H9 (cell line): Measurements from ENCODE around the gene FRMD1. TPM values are rescaled to one million over a fixed set of nuclear protein-coding genes. Genes with fewer than 3 reads are reported as not detected.

Source experiments
- DNase-seq: peaks from one replicate; pipeline ENCODE4 v3.0.0-alpha.2; 2017
- H2AFZ ChIP-seq: one replicate; pipeline ENCODE4 v1.6.1; 2013; ENCODE audit warnings: mild to moderate bottlenecking, low read length, control low read depth, moderate library complexity
- H2AK5ac ChIP-seq: 2 replicates; pipeline ENCODE4 v1.6.1; 2013; ENCODE audit warnings: low read length, control low read depth, mixed read lengths; ENCODE audit not compliant: insufficient read length
- H2BK120ac ChIP-seq: one replicate; pipeline ENCODE4 v1.6.1; 2013; ENCODE audit warnings: low read depth, mild to moderate bottlenecking, low read length, control low read depth, inconsistent platforms; ENCODE audit not compliant: poor library complexity, severe bottlenecking
- H2BK12ac ChIP-seq: 2 replicates; pipeline ENCODE4 v1.6.1; 2013; ENCODE audit warnings: low read length, control low read depth, mixed read lengths, low read depth; ENCODE audit not compliant: insufficient read length
- H2BK15ac ChIP-seq: 2 replicates; pipeline ENCODE4 v1.6.1; 2013; ENCODE audit warnings: low read depth, low read length, control low read depth
- H2BK20ac ChIP-seq: one replicate; pipeline ENCODE4 v1.6.1; 2013; ENCODE audit warnings: low read depth, mild to moderate bottlenecking, low read length, control low read depth, inconsistent platforms; ENCODE audit not compliant: poor library complexity, severe bottlenecking
- H2BK5ac ChIP-seq: 2 replicates; pipeline ENCODE4 v1.6.1; 2013; ENCODE audit warnings: low read length, control low read depth, mixed read lengths; ENCODE audit not compliant: insufficient read length
- H3K14ac ChIP-seq: 2 replicates; pipeline ENCODE4 v1.6.1; 2013; ENCODE audit warnings: low read length, control low read depth; ENCODE audit not compliant: insufficient read depth
- H3K18ac ChIP-seq: 2 replicates; pipeline ENCODE4 v1.6.1; 2013; ENCODE audit warnings: low read depth, mild to moderate bottlenecking, mixed read lengths, low read length, control low read depth; ENCODE audit not compliant: insufficient read length
- H3K23ac ChIP-seq: 2 replicates; pipeline ENCODE4 v1.6.1; 2013; ENCODE audit warnings: low read length, control low read depth, mixed read lengths, low read depth; ENCODE audit not compliant: insufficient read length
- H3K23me2 ChIP-seq: 2 replicates; pipeline ENCODE4 v1.6.1; 2013; ENCODE audit warnings: low read depth, mild to moderate bottlenecking, mixed read lengths, low read length, control low read depth; ENCODE audit not compliant: insufficient read length, poor library complexity, severe bottlenecking
- H3K27ac ChIP-seq: 2 replicates; pipeline ENCODE4 v1.5.1; 2013; ENCODE audit warnings: low read length, control low read depth, mixed read lengths, low read depth; ENCODE audit not compliant: insufficient read length
- H3K27me3 ChIP-seq: 2 replicates; pipeline ENCODE4 v1.6.1; 2013; ENCODE audit warnings: low read length, control low read depth, inconsistent platforms; ENCODE audit not compliant: insufficient read depth
- H3K4ac ChIP-seq: 2 replicates; pipeline ENCODE4 v1.6.1; 2013; ENCODE audit warnings: low read depth, mild to moderate bottlenecking, control low read depth, inconsistent platforms, low read length, moderate library complexity
- H3K4me1 ChIP-seq: 2 replicates; pipeline ENCODE4 v1.6.1; 2013; ENCODE audit warnings: low read length, control low read depth, inconsistent platforms; ENCODE audit not compliant: insufficient read depth
- H3K4me2 ChIP-seq: 2 replicates; pipeline ENCODE4 v1.6.1; 2013; ENCODE audit warnings: low read length, control low read depth, mixed read lengths; ENCODE audit not compliant: insufficient read length, insufficient read depth
- H3K56ac ChIP-seq: 2 replicates; pipeline ENCODE4 v1.6.1; 2013; ENCODE audit warnings: low read depth, mild to moderate bottlenecking, mixed read lengths, low read length, control low read depth; ENCODE audit not compliant: insufficient read length
- H3K79me1 ChIP-seq: 2 replicates; pipeline ENCODE4 v1.6.1; 2013; ENCODE audit warnings: low read depth, mild to moderate bottlenecking, moderate library complexity, low read length, control low read depth, inconsistent platforms; ENCODE audit not compliant: insufficient read depth, poor library complexity, severe bottlenecking
- H3K79me2 ChIP-seq: 2 replicates; pipeline ENCODE4 v1.6.1; 2013; ENCODE audit warnings: low read length, control low read depth, inconsistent platforms; ENCODE audit not compliant: insufficient read depth
- H3K9ac ChIP-seq: 2 replicates; pipeline ENCODE4 v1.6.1; 2013; ENCODE audit warnings: low read length, control low read depth, mixed read lengths; ENCODE audit not compliant: insufficient read length; ENCODE audit errors: extremely low read depth
- H3K9me3 ChIP-seq: one replicate; pipeline ENCODE4 v1.6.1; 2013; ENCODE audit warnings: low read depth, low read length, inconsistent platforms; ENCODE audit not compliant: control insufficient read depth
- H3T11ph ChIP-seq: one replicate; pipeline ENCODE4 v1.6.1; 2013; ENCODE audit warnings: mild to moderate bottlenecking, low read length, control low read depth, inconsistent platforms
- H4K20me1 ChIP-seq: one replicate; pipeline ENCODE4 v1.6.1; 2013; ENCODE audit not compliant: control insufficient read depth, insufficient read length, insufficient read depth
- H4K5ac ChIP-seq: 2 replicates; pipeline ENCODE4 v1.6.1; 2013; ENCODE audit warnings: low read depth, mild to moderate bottlenecking, mixed read lengths, low read length, control low read depth; ENCODE audit not compliant: insufficient read length
- H4K8ac ChIP-seq: replicated peaks from 2 replicates; pipeline ENCODE4 v1.6.1; 2013; ENCODE audit warnings: low read length, control low read depth, mixed read lengths, low read depth; ENCODE audit not compliant: insufficient read length
- H4K91ac ChIP-seq: 2 replicates; pipeline ENCODE4 v1.6.1; 2013; ENCODE audit warnings: low read depth, mild to moderate bottlenecking, moderate library complexity, mixed read lengths, low read length, control low read depth; ENCODE audit not compliant: insufficient read length
- H3K27ac Mint-ChIP-seq, 3 experiments: 2 replicates in 2 of 3; 3 replicates in 1 of 3; pipeline ENCODE4 v1.8.0; 2020 to 2021; ENCODE audit warnings: mixed read lengths in 3 of 3, mild to moderate bottlenecking in 1 of 3, moderate library complexity in 1 of 3
- H3K27me3 Mint-ChIP-seq: 2 replicates; pipeline ENCODE4 v1.8.0; 2021; ENCODE audit warnings: low read depth, mild to moderate bottlenecking, moderate library complexity, mixed read lengths
- H3K36me3 Mint-ChIP-seq, 3 experiments: 2 replicates in 2 of 3; 3 replicates in 1 of 3; pipeline ENCODE4 v1.8.0; 2020 to 2021; ENCODE audit warnings: low read depth in 3 of 3, mixed read lengths in 3 of 3; ENCODE audit not compliant: insufficient read depth in 1 of 3
- H3K4me1 Mint-ChIP-seq, 2 experiments: 2 replicates each; pipeline ENCODE4 v1.8.0; 2020; ENCODE audit warnings: mixed read lengths in 2 of 2
- H3K4me3 Mint-ChIP-seq, 2 experiments: 2 replicates in 1 of 2; 3 replicates in 1 of 2; pipeline ENCODE4 v1.8.0; 2020 to 2021; ENCODE audit warnings: mild to moderate bottlenecking in 2 of 2, mixed read lengths in 2 of 2, moderate library complexity in 1 of 2
- H3K9me3 Mint-ChIP-seq, 2 experiments: 2 replicates in 1 of 2; 3 replicates in 1 of 2; pipeline ENCODE4 v1.8.0; 2020; ENCODE audit warnings: mild to moderate bottlenecking in 2 of 2, mixed read lengths in 2 of 2, moderate library complexity in 1 of 2
- WGBS: extraction: QIAGEN DNeasy Blood & Tissue Kit; methylation state at CpG from one replicate; pipeline ENCODE4 v1.1.7; 2013; ENCODE audit warnings: missing lambda C conversion rate, low lambda C conversion rate, mixed read lengths; ENCODE audit not compliant: insufficient read length; ENCODE audit errors: extremely low coverage; 5-methylcytosine and 5-hydroxymethylcytosine counted together
- total RNA-seq: library from RNA; stranded (reverse); gene quantifications from 2 replicates; pipeline ENCODE4 v1.2.1, GENCODE V29; 2021
- TF ChIP-seq, protein P1 (sequence below): fragments of 200-600 bp; sonication (generic); conservative IDR thresholded peaks from 3 replicates; pipeline ENCODE4 v1.8.0; 2021; ENCODE audit warnings: antibody characterized with exemption, mild to moderate bottlenecking

Gene FRMD1
- total RNA-seq, 1 experiment from 2014 or later = not detected

DNA sequence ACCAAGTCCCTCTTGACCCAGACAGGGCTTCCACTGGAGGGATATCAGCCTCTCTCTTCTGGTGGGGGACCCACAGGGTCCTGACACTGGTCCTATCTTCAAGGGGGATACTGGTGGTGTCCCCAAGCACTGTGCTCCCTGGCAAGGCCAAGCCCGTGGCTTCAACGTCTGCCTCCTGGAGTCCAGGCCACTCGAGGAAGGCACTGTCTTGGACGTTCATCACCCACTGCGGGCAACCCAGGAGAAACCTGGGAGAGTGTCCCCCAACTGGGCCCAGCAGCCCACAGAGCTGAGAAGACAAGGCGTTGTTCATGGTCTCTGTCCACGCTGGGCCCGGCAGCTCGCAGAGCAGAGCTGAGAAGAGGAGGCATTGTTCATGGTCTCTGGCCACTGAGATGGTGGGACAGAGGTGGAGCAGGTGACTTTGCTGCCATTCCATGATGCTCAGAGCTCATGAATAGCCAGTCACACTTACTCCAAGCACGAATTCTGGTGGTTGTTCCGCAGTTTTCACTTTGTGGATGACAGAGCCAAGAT lies 37.5 kb upstream of the FRMD1 start:
- Histone ChIP-seq H3K4me1 (no peaks in the 10 kb centered on the region), H4K5ac (no peak overlapping the region), H3T11ph (no peak overlapping the region), H3K9me3 (no peaks in the 10 kb centered on the region), H2BK15ac (no peak overlapping the region), H3K56ac (no peak overlapping the region), H2AK5ac (no peak overlapping the region), H4K91ac (no peak overlapping the region), H3K79me2 (no peaks in the 10 kb centered on the region), H2BK20ac (no peak overlapping the region), H4K20me1 (no peaks in the 10 kb centered on the region), H3K18ac (no peak overlapping the region), H3K14ac (no peak overlapping the region), H2BK120ac (no peak overlapping the region), H3K23ac (no peak overlapping the region), H3K79me1 (no peaks in the 10 kb centered on the region), H3K4ac (no peak overlapping the region), H3K23me2 (no peaks in the 10 kb centered on the region), H3K27ac (no peak overlapping the region), H3K27me3 (no peaks in the 10 kb centered on the region), H3K9ac (no peak overlapping the region), H3K4me2 (no peak overlapping the region), H2AFZ (no peak overlapping the region), H4K8ac (no peak overlapping the region), H2BK12ac (no peak overlapping the region), H2BK5ac (no peak overlapping the region)
- Mint-ChIP-seq H3K27me3 (no peaks in the 10 kb centered on the region), H3K36me3 (no peaks in the 10 kb centered on the region), H3K4me3 (no peak overlapping the region), H3K9me3 (no peaks in the 10 kb centered on the region), H3K4me1 (peaks cover 11 to 15% of the 10 kb centered on the region in 2 experiments), H3K27ac (no peak overlapping the region)
- TF ChIP-seq, protein P1, sequence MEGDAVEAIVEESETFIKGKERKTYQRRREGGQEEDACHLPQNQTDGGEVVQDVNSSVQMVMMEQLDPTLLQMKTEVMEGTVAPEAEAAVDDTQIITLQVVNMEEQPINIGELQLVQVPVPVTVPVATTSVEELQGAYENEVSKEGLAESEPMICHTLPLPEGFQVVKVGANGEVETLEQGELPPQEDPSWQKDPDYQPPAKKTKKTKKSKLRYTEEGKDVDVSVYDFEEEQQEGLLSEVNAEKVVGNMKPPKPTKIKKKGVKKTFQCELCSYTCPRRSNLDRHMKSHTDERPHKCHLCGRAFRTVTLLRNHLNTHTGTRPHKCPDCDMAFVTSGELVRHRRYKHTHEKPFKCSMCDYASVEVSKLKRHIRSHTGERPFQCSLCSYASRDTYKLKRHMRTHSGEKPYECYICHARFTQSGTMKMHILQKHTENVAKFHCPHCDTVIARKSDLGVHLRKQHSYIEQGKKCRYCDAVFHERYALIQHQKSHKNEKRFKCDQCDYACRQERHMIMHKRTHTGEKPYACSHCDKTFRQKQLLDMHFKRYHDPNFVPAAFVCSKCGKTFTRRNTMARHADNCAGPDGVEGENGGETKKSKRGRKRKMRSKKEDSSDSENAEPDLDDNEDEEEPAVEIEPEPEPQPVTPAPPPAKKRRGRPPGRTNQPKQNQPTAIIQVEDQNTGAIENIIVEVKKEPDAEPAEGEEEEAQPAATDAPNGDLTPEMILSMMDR = no peak
- DNase-seq = no peak
- WGBS = no CpG with 5 or more reads among the region's 11 CpGs
